GM12878 (cell line): ENCODE data around the gene RNF44. TPM values are rescaled to one million over a fixed set of nuclear protein-coding genes. Genes with fewer than 3 reads are reported as not detected.

Source experiments
- CBFB ChIP-seq: IDR thresholded peaks from 2 replicates; pipeline ENCODE4 v1.6.1; 2016; ENCODE audit warnings: antibody characterized with exemption, low read depth
- EP300 ChIP-seq, 2 experiments: fragments of 150-350 bp in 1 of 2; IDR thresholded peaks; 2 replicates each; pipeline ENCODE4 v1.6.1; 2011 to 2012; ENCODE audit warnings: low read depth in 2 of 2, low read length in 2 of 2, borderline replicate concordance in 1 of 2, improper control_type of control experiment in 1 of 2, inconsistent platforms in 1 of 2; ENCODE audit not compliant: control insufficient read depth in 1 of 2
- GABPA ChIP-seq: IDR thresholded peaks from 2 replicates; pipeline ENCODE4 v1.6.1; 2014; ENCODE audit warnings: antibody characterized with exemption, low read depth, mild to moderate bottlenecking, inconsistent platforms
- JUNB ChIP-seq: IDR thresholded peaks from 2 replicates; pipeline ENCODE4 v1.6.1; 2016; ENCODE audit warnings: antibody characterized with exemption, mild to moderate bottlenecking
- MYB ChIP-seq: fragments of 150-350 bp; IDR thresholded peaks from 2 replicates; pipeline ENCODE4 v1.6.1; 2014; ENCODE audit warnings: mild to moderate bottlenecking, low read depth, low read length, borderline replicate concordance
- RUNX3 ChIP-seq: IDR thresholded peaks from 2 replicates; pipeline ENCODE4 v1.6.1; 2012; ENCODE audit warnings: low read length, inconsistent platforms
- STAT3 ChIP-seq: IDR thresholded peaks from 2 replicates; pipeline ENCODE4 v1.6.1; 2011; ENCODE audit warnings: low read depth, low read length, improper control_type of control experiment
- SUPT20H ChIP-seq: IDR thresholded peaks from 2 replicates; pipeline ENCODE4 v1.6.1; 2011; ENCODE audit warnings: low read depth, mild to moderate bottlenecking, low read length, moderate library complexity, borderline replicate concordance; ENCODE audit not compliant: control insufficient read depth
- ZNF274 ChIP-seq: IDR thresholded peaks from one replicate; pipeline ENCODE4 v1.8.0; 2011; ENCODE audit not compliant: insufficient read length, insufficient read depth
- ZZZ3 ChIP-seq: IDR thresholded peaks from 2 replicates; pipeline ENCODE4 v1.6.1; 2011; ENCODE audit warnings: low read depth; ENCODE audit not compliant: control insufficient read depth, insufficient read length
- polyA plus RNA-seq, 11 experiments: library from polyadenylated mRNA; depleted of rRNA in 4 of 11; unstranded in 6 of 11; stranded (reverse) in 5 of 11; fragments of >200 nt; fragmentation: Nextera tagmentation in 4 of 11; fragmentation: Illumina TruSeq in 1 of 11; extraction: Ambion mirVana in 4 of 11; extraction: Trizol in 1 of 11; gene quantifications; 1 replicate in 1 of 11; 2 replicates in 10 of 11; pipeline versions ENCODE4 v1.2.1 to v1.2.3, GENCODE V29; 2011 to 2016; ENCODE audit warnings: inconsistent platforms in 2 of 11, missing spikeins in 2 of 11, low read depth in 1 of 11
- total RNA-seq, 4 experiments: library from RNA; depleted of rRNA in 3 of 4; stranded (reverse); fragments of >200 nt in 3 of 4; fragmentation: Illumina TruSeq in 1 of 4; extraction: Trizol in 1 of 4; gene quantifications; 2 replicates each; pipeline versions ENCODE4 v1.2.1 to v1.2.3, GENCODE V29; 2013 to 2021
- TF ChIP-seq, protein P1 (sequence below): IDR thresholded peaks from 2 replicates; pipeline ENCODE4 v1.6.1; 2012; ENCODE audit warnings: mild to moderate bottlenecking, low read depth, low read length
- TF ChIP-seq, protein P2 (sequence below): fragments of 150-350 bp; IDR thresholded peaks from 2 replicates; pipeline ENCODE4 v1.6.1; 2014; ENCODE audit warnings: mild to moderate bottlenecking, low read depth, low read length

Gene RNF44
- total and polyA plus RNA-seq, 10 of the 15 experiments (the other 5 are each of a cell fraction or from before 2014, with no cell fraction given) = 1.7 to 51.9 (median 7.9) TPM

DNA sequence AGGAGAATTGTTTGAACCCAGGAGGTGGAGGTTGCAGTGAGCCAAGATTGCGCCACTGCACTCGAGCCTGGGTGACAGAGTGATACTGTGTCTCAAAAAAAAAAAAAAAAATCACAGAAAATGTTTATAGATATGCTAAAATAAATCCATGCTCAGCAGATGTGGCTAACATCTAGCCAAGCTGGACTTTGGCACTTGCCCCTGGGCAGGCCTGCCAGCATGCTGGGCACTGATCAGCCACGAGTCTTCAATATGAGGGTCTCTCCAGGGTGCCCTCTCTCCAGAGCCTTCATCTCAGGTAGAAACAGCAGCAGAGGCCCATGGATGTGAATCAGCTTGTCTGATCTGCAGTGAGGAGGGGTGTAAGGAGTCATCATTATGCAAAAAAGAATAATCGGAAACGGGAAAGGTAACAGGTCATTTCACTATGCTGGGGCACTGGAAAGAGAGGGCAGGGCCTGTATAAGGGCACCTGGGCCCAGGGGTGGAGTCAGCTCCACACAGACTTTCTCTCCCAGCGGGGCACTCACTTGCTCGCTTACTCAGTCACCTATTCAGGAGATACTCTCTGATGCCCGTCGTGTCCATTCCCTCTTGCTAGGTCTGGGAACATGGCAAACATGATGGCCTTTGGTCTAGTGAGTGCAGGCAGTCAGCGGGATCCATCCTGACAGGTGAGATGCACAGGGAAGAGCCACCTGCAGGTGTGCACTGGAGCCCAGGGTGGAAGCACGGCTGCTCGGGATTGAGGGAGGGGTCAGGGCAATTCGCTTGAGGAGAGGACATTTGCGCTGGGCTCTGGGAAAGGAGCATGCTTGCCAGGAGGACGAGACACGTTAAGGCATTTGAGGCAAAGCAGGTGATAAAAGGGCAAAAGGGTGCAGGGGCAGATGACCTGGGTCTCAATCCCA lies 17.1 kb downstream of the RNF44 start (continued):
- TF ChIP-seq, protein P1, sequence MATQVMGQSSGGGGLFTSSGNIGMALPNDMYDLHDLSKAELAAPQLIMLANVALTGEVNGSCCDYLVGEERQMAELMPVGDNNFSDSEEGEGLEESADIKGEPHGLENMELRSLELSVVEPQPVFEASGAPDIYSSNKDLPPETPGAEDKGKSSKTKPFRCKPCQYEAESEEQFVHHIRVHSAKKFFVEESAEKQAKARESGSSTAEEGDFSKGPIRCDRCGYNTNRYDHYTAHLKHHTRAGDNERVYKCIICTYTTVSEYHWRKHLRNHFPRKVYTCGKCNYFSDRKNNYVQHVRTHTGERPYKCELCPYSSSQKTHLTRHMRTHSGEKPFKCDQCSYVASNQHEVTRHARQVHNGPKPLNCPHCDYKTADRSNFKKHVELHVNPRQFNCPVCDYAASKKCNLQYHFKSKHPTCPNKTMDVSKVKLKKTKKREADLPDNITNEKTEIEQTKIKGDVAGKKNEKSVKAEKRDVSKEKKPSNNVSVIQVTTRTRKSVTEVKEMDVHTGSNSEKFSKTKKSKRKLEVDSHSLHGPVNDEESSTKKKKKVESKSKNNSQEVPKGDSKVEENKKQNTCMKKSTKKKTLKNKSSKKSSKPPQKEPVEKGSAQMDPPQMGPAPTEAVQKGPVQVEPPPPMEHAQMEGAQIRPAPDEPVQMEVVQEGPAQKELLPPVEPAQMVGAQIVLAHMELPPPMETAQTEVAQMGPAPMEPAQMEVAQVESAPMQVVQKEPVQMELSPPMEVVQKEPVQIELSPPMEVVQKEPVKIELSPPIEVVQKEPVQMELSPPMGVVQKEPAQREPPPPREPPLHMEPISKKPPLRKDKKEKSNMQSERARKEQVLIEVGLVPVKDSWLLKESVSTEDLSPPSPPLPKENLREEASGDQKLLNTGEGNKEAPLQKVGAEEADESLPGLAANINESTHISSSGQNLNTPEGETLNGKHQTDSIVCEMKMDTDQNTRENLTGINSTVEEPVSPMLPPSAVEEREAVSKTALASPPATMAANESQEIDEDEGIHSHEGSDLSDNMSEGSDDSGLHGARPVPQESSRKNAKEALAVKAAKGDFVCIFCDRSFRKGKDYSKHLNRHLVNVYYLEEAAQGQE = no peak
- TF ChIP-seq CBFB (no peak), SUPT20H (no peak), STAT3 (no peak), JUNB (no peak), ZZZ3 (no peak), GABPA (no peak), ZNF274 (no peak), RUNX3 (no peak), MYB (no peak), EP300 (IDR thresholded peaks at IDR 0.05; ENCODE audit: borderline replicate concordance in 1 of 2, control insufficient read depth in 1 of 2, low read depth in 2 of 2, low read length in 2 of 2) (no peak)
- TF ChIP-seq, protein P2, sequence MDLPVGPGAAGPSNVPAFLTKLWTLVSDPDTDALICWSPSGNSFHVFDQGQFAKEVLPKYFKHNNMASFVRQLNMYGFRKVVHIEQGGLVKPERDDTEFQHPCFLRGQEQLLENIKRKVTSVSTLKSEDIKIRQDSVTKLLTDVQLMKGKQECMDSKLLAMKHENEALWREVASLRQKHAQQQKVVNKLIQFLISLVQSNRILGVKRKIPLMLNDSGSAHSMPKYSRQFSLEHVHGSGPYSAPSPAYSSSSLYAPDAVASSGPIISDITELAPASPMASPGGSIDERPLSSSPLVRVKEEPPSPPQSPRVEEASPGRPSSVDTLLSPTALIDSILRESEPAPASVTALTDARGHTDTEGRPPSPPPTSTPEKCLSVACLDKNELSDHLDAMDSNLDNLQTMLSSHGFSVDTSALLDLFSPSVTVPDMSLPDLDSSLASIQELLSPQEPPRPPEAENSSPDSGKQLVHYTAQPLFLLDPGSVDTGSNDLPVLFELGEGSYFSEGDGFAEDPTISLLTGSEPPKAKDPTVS = no peak
